Psoas muscle (tissue), 8 donors: ENCODE data around the gene TTLL11. TPM values are rescaled to one million over a fixed set of nuclear protein-coding genes. Genes with fewer than 3 reads are reported as not detected.

Source experiments
- ATAC-seq, 4 donors: fragments of 200-7000 bp; cut with Tn5 transposase; one replicate each; pipeline ENCODE4 v1.9.1; 2020; ENCODE audit warnings: moderate library complexity in 3 of 4, mild to moderate bottlenecking in 2 of 4
- DNase-seq, 2 donors: peaks; one replicate each; pipeline ENCODE4 v3.0.0-alpha.2; 2020
- H3K27ac ChIP-seq: fragments of 200-600 bp; one replicate; pipeline ENCODE4 v1.8.0; 2022
- H3K27me3 ChIP-seq, 3 donors: fragments of 200-600 bp in 1 of 3; one replicate each; pipeline versions ENCODE4 v1.6.1 to v1.8.0; 2013 to 2022; ENCODE audit warnings: low read length in 2 of 3, mild to moderate bottlenecking in 2 of 3, moderate library complexity in 1 of 3; ENCODE audit not compliant: insufficient read depth in 3 of 3
- H3K36me3 ChIP-seq, 2 donors: fragments of 200-600 bp in 1 of 2; one replicate each; pipeline versions ENCODE4 v1.6.1 to v1.8.0; 2013 to 2022; ENCODE audit warnings: low read depth in 1 of 2, mild to moderate bottlenecking in 1 of 2, moderate library complexity in 1 of 2; ENCODE audit not compliant: insufficient read depth in 1 of 2
- H3K4me1 ChIP-seq: fragments of 200-600 bp; one replicate; pipeline ENCODE4 v1.8.0; 2022
- H3K4me3 ChIP-seq: fragments of 200-600 bp; one replicate; pipeline ENCODE4 v1.8.0; 2022; ENCODE audit warnings: mild to moderate bottlenecking
- H3K9me3 ChIP-seq: fragments of 200-600 bp; one replicate; pipeline ENCODE4 v1.8.0; 2022
- CTCF ChIP-seq: fragments of 200-600 bp; IDR thresholded peaks from one replicate; pipeline ENCODE4 v1.8.0; 2022; ENCODE audit warnings: antibody characterized with exemption
- WGBS, 3 donors: extraction: QIAGEN DNeasy Blood & Tissue Kit; methylation state at CpG; one replicate each; pipeline versions ENCODE4 v1.1.6 to v1.1.7; 2013; 5-methylcytosine and 5-hydroxymethylcytosine counted together
- intact Hi-C, 2 donors: fragments of 100-400 bp; cut with DNase I; formaldehyde crosslinking; loops; one replicate each; pipeline versions ENCODE4 v1.11.0 to v1.14.2; 2022
- polyA plus RNA-seq, 3 donors: library from polyadenylated mRNA; stranded (reverse); fragments of 200-250 nt; gene quantifications; one replicate each; pipeline ENCODE4 v1.2.3, GENCODE V29; 2013
- total RNA-seq, 4 donors: library from RNA; stranded (reverse); fragmentation: NEBNext Ultra II Directional in 2 of 4; extraction: Animal tissue kit (Norgen Biotek cat#: 25700) in 2 of 4; gene quantifications; one replicate each; pipeline versions ENCODE4 v1.2.1 to v1.2.4, GENCODE V29; 2021 to 2023
- donor health status: healthy with polysubstance abuse.
- donor health status: DM: no; HTN: no; CAD: no; lungs with moderate emphysema.
- donor health status: Bipolar disorder and iron deficiency.
- donor health status: healthy.
- donor health status: DM: yes; HTN: yes; CAD: no.
- donor health status: DM: no; HTN: no; CAD: no.
- donor health status: DM: no; HTN: no; CAD: no.
- donor health status: DM: yes; HTN: yes; CAD: no.

Gene TTLL11
- total and polyA plus RNA-seq, 7 donors = 15.1 to 56.4 (median 19.3) TPM

- ATAC-seq (peak in 2 of 4 donors; percentile 23 to 29), DNase-seq (no peak)
- no peaks in the 10 kb centered on the region for H3K27me3 ChIP-seq
- TF ChIP-seq CTCF = no peak
- peaks cover 9% of the 10 kb centered on the region for H3K4me1 ChIP-seq
- peaks cover 6 to 80% of the 10 kb centered on the region in 2 donors for H3K36me3 ChIP-seq
- H3K27ac ChIP-seq = peak overlapping the region; percentile 36
- no peaks in the 10 kb centered on the region for H3K9me3 ChIP-seq
- H3K4me3 ChIP-seq = no peak overlapping the region
- intact Hi-C loops = no loop called here
- 70 to 75% (median 73%) methylated on average over 13 of the region's 13 CpGs for WGBS, 3 donors
Observed at GRCh38 chr9:121779381-121780117, 313.6 kb downstream of the TTLL11 start.

DNA sequence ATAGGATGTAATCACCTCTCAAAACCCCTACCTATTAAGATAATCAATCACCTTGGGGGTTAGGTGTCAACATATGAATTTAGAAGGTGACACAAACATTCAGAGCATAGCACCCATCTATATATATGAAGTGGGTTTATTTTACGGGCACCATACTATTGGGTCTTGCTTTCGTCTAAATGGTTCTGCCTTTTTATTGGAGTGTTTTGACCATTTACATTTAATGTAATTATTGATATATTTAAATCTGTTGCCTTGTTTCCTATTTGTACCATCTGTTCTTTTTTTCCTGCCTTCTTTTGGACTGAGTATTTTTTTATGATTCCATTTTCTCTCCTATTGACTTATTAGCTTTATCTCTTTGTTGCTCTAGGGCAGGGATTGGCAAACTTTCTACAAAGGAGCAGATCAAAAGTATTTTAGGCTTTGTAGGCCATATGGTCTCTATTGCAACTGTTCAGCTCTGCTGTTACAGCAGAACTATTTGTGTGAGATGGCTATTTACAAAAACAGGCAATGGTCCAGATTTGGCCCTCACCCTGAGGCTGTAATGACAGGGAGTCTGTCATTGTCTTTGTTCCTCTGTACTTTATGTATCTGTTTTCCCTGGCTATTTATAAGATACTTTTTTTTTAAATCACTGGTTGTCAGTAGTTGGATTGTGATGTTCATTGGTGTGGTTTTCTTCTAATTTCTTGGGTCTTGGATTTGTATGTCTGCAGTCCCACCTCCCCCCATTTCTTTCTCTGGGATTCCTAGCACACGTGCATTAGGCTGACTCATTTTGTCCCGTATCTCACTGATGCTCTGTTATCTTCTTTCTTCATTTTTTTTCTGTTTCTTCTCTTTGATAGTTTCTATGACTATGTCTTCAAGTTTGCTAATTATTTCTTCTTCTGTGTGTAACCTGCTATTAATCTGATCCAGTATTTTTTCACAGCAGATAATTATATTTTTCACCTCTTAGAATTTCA lies 314.6 kb downstream of the TTLL11 start:
- Histone ChIP-seq H3K4me3 (no peak overlapping the region), H3K4me1 (peaks cover 15% of the 10 kb centered on the region), H3K27ac (no peak overlapping the region), H3K36me3 (peaks cover 6 to 82% of the 10 kb centered on the region in 2 donors), H3K9me3 (no peaks in the 10 kb centered on the region), H3K27me3 (no peaks in the 10 kb centered on the region)
- intact Hi-C loops = no loop called here
- WGBS, 3 donors = 77 to 83% (median 80%) methylated on average over 4 of the region's 4 CpGs
- no peak for TF ChIP-seq CTCF
- DNase-seq = no peak
- ATAC-seq = peak in 3 of 4 donors; percentile 52 to 74 (median 65)

GRCh38 chr9:121776739-121777637 lies 316.1 kb downstream of the TTLL11 start:
- no peak for DNase-seq
- H3K4me1 ChIP-seq = peaks cover 30% of the 10 kb centered on the region
- no peak for ATAC-seq
- TF ChIP-seq CTCF = no peak
- no peaks in the 10 kb centered on the region for H3K27me3 ChIP-seq
- 85 to 89% (median 88%) methylated on average over 8 of the region's 8 CpGs for WGBS, 3 donors
- H3K4me3 ChIP-seq = no peak overlapping the region
- peaks cover 6 to 79% of the 10 kb centered on the region in 2 donors for H3K36me3 ChIP-seq
- intact Hi-C loops = no loop called here
- no peaks in the 10 kb centered on the region for H3K9me3 ChIP-seq
- no peak overlapping the region for H3K27ac ChIP-seq

GRCh38 chr9:121776001-121776738 lies 316.9 kb downstream of the TTLL11 start:
- Histone ChIP-seq H3K27me3 (no peaks in the 10 kb centered on the region), H3K4me1 (peaks cover 37% of the 10 kb centered on the region), H3K9me3 (no peaks in the 10 kb centered on the region), H3K36me3 (peaks cover 6 to 77% of the 10 kb centered on the region in 2 donors), H3K27ac (no peak overlapping the region), H3K4me3 (no peak overlapping the region)
- no peak for TF ChIP-seq CTCF
- DNase-seq (no peak), ATAC-seq (no peak)
- 94 to 95% (median 94%) methylated on average over 23 of the region's 23 CpGs for WGBS, 3 donors
- intact Hi-C loops = no loop called here
